Right lobe of liver (tissue), 6 donors: ENCODE measurements around the gene ZNF723. TPM values are rescaled to one million over a fixed set of nuclear protein-coding genes. Genes with fewer than 3 reads are reported as not detected.
"Not testable (repeated sequence)": the region's sequence is repeated elsewhere in the genome, so short reads cannot be mapped to it uniquely, and the experiment has no call there.

Experiments
- ATAC-seq, 4 donors: fragments of 200-7000 bp; cut with Tn5 transposase; one replicate each; pipeline ENCODE4 v1.9.1; 2020; ENCODE audit warnings: mild to moderate bottlenecking in 4 of 4, moderate library complexity in 4 of 4
- DNase-seq, 3 donors: peaks; one replicate each; pipeline ENCODE4 v3.0.0-alpha.2; 2020
- H3K27ac ChIP-seq, 3 donors: fragments of 200-600 bp; one replicate each; pipeline ENCODE4 v1.8.0; 2022
- H3K27me3 ChIP-seq, 2 donors: fragments of 200-600 bp; one replicate each; pipeline ENCODE4 v1.8.0; 2022
- H3K36me3 ChIP-seq, 4 donors: fragments of 200-600 bp; sonication (generic) in 1 of 4; one replicate each; pipeline versions ENCODE4 v1.5.1 to v1.8.0; 2017 to 2022; ENCODE audit warnings: control low read depth in 1 of 4
- H3K4me1 ChIP-seq, 4 donors: fragments of 200-600 bp; sonication (generic) in 1 of 4; one replicate each; pipeline versions ENCODE4 v1.5.1 to v1.8.0; 2017 to 2022; ENCODE audit warnings: control low read depth in 1 of 4
- H3K4me3 ChIP-seq, 3 donors: fragments of 200-600 bp; one replicate each; pipeline ENCODE4 v1.8.0; 2022
- H3K9me3 ChIP-seq, 4 donors: fragments of 200-600 bp; sonication (generic) in 1 of 4; one replicate each; pipeline versions ENCODE4 v1.5.1 to v1.8.0; 2017 to 2022; ENCODE audit warnings: control low read depth in 1 of 4
- POLR2A ChIP-seq: fragments of 450-650 bp; IDR thresholded peaks from one replicate; pipeline ENCODE4 v1.6.1; 2017; ENCODE audit warnings: antibody characterized with exemption, mild to moderate bottlenecking
- WGBS: methylation state at CpG from one replicate; pipeline ENCODE4 v1.1.6; 2018; ENCODE audit warnings: low coverage, low lambda C conversion rate; ENCODE audit not compliant: insufficient coverage; ENCODE audit errors: missing lambda C conversion rate; 5-methylcytosine and 5-hydroxymethylcytosine counted together
- intact Hi-C, 2 donors: fragments of 100-400 bp; cut with DNase I; formaldehyde crosslinking; loops; one replicate each; pipeline versions ENCODE4 v1.11.2 to v1.14.1; 2022
- total RNA-seq, 6 experiments: library from RNA; depleted of rRNA in 2 of 6; stranded (reverse); fragments of >200 nt in 2 of 6; fragmentation: NEBNext Ultra II Directional in 3 of 6; extraction: Animal tissue kit (Norgen Biotek cat#: 25700) in 3 of 6; gene quantifications; one replicate each; pipeline versions ENCODE4 v1.1.0 to v1.2.4, GENCODE V29; 2016 to 2023
- TF ChIP-seq, protein P1 (sequence below), 4 donors: fragments of 200-600 bp in 3 of 4; fragments of 450-650 bp in 1 of 4; IDR thresholded peaks; one replicate each; pipeline versions ENCODE4 v1.5.1 to v1.8.0; 2016 to 2022; ENCODE audit warnings: antibody characterized with exemption in 4 of 4, mild to moderate bottlenecking in 2 of 4
- donor health status: DM: no; HTN: yes; CAD: no.
- donor health status: DM: no; HTN: no; CAD: no.
- donor health status: DM: no; HTN: no; CAD: no.
- donor health status: DM: no; HTN: yes; CAD: no.
- donor health status: DM: no; HTN: yes; CAD: no.

The ZNF723 gene
- total RNA-seq, 6 experiments from 2014 or later = not detected

DNA sequence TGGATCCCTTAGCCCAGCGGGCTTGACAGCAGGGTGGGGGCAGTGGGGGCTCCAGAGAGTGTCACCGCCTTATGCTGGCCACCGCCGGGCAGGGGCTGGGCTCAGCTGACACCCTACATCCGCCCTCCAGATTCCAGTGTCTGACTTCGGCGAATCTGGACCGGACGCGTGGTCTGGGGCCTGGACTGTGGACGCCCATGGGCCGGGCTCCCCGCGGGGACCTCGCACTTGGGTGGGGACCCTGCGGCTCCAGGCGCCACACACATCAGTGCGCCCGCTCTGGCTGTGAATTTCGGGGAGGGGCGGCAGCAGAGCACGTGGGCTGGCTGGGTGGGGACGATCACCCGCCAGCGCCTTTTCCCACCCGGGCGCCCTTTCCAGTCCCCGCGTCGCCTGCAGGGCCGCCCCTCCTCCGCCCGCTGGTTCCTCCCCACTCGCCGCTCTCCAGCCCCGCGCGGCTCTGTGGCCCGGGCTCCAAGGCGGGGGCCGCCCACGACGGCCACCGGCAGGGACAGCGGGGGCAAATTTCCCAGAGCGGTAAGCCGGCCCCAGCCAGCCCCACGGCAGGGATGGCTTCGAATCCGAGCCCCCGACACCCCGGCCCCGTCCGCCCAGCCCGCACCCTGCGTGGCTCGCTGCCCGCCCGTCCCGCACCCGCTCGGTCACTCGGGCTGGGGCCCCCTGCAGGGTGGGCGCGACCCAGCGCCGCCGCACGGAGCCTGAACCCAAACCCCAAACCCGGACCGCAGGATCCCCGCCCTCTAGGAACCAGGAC, 24.8 kb upstream of the ZNF723 start:
- intact Hi-C loops = no loop called here
- ATAC-seq (peak in 3 of 4 donors; percentile 25 to 62 (median 46)), DNase-seq (peak in 1 of 3 donors; percentile 19)
- TF ChIP-seq, protein P1, sequence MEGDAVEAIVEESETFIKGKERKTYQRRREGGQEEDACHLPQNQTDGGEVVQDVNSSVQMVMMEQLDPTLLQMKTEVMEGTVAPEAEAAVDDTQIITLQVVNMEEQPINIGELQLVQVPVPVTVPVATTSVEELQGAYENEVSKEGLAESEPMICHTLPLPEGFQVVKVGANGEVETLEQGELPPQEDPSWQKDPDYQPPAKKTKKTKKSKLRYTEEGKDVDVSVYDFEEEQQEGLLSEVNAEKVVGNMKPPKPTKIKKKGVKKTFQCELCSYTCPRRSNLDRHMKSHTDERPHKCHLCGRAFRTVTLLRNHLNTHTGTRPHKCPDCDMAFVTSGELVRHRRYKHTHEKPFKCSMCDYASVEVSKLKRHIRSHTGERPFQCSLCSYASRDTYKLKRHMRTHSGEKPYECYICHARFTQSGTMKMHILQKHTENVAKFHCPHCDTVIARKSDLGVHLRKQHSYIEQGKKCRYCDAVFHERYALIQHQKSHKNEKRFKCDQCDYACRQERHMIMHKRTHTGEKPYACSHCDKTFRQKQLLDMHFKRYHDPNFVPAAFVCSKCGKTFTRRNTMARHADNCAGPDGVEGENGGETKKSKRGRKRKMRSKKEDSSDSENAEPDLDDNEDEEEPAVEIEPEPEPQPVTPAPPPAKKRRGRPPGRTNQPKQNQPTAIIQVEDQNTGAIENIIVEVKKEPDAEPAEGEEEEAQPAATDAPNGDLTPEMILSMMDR (IDR thresholded peaks at IDR 0.05) = no peak
- TF ChIP-seq POLR2A = no peak
- WGBS = 4% methylated on average over 8 of the region's 72 CpGs
- H3K27me3 ChIP-seq = no peaks in the 10 kb centered on the region
- H3K4me1 ChIP-seq = no peaks in the 10 kb centered on the region
- H3K36me3 ChIP-seq = no peaks in the 10 kb centered on the region
- no peak overlapping the region for H3K27ac ChIP-seq
- H3K9me3 ChIP-seq = no peaks in the 10 kb centered on the region
- no peak overlapping the region for H3K4me3 ChIP-seq

GRCh38 chr19:22814124-22814523, 18.0 kb upstream of the ZNF723 start:
- no peaks in the 10 kb centered on the region for H3K9me3 ChIP-seq
- 40% methylated on average over 2 of the region's 2 CpGs for WGBS

DNA sequence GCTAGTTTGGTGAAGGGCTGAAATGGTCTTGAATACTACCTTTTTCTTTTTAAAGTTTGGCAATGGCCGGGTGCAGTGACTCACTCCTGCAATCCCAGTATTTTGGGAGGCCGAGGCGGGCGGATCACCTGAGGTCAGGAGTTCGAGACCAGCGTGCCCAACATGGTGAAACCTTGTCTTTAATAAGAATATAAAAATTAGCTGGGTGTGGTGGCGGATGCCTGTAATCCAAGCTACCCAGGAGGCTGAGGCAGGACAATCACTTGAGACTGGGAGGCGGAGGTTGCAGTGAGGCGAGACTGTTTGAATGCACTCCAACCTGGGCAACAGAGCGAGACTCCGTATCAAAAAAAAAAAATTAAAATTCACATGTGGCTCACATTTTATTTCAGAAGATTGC, 880 bp upstream of the ZNF723 start:
- H3K9me3 ChIP-seq = peaks cover 0 to 2% (median 0%) of the 10 kb centered on the region in 4 donors
- intact Hi-C loops = no loop called here
- H3K4me3 ChIP-seq = no peak overlapping the region
- no peaks in the 10 kb centered on the region for H3K4me1 ChIP-seq
- DNase-seq (no peak), ATAC-seq (no peak)
- 77% methylated on average over 11 of the region's 11 CpGs for WGBS
- TF ChIP-seq, protein P1 (IDR thresholded peaks at IDR 0.05) = no peak
- no peak for TF ChIP-seq POLR2A
- H3K27me3 ChIP-seq = no peaks in the 10 kb centered on the region
- no peaks in the 10 kb centered on the region for H3K36me3 ChIP-seq
- H3K27ac ChIP-seq = no peak overlapping the region

More at GRCh38 chr19:22814124-22814523, 18.0 kb upstream of the ZNF723 start:
- ATAC-seq = no peak
- DNase-seq = no peak
- H3K4me1 ChIP-seq = no peaks in the 10 kb centered on the region
- no peak overlapping the region for H3K4me3 ChIP-seq
- H3K36me3 ChIP-seq = no peaks in the 10 kb centered on the region
- intact Hi-C loops = no loop called here
- no peaks in the 10 kb centered on the region for H3K27me3 ChIP-seq
- H3K27ac ChIP-seq = no peak overlapping the region
- no peak for TF ChIP-seq POLR2A
- TF ChIP-seq, protein P1 (IDR thresholded peaks at IDR 0.05) = no peak

- H3K27me3 ChIP-seq, H3K4me3 ChIP-seq, H3K27ac ChIP-seq, ATAC-seq, H3K36me3 ChIP-seq, DNase-seq, H3K4me1 ChIP-seq, intact Hi-C loops: not testable (repeated sequence)
- H3K9me3 ChIP-seq = peaks cover 0 to 48% (median 21%) of the 10 kb centered on the region in 4 donors
Measured at GRCh38 chr19:22857713-22858320, 25.7 kb downstream of the ZNF723 start.

DNA sequence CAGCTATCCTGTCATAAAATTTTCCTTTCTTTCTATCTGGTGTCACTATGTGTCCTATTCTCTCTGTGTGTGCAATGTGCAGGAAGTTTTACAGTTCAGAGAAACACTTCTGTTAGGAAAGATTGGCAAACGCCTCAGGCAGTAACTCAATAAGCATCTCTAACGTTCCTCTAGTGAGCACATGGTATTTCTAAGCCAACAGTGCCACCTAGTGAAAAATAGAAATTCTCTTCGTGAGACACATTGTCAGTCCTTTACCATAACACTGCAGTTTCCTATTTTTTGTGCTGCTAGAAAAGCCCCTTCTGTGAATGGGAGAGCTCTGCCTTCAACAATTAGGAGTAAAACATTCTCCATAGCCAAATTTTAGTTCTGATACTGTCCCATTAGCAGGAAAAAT, 50.7 kb downstream of the ZNF723 start:
- Histone ChIP-seq H3K4me1 (no peaks in the 10 kb centered on the region), H3K36me3 (no peaks in the 10 kb centered on the region), H3K27ac (no peak overlapping the region), H3K9me3 (no peaks in the 10 kb centered on the region), H3K27me3 (no peaks in the 10 kb centered on the region), H3K4me3 (no peak overlapping the region)
- TF ChIP-seq, protein P1 (IDR thresholded peaks at IDR 0.05) = peak; percentile 42 to 54 (median 48)
- TF ChIP-seq POLR2A = no peak
- WGBS = 2% methylated on average over 3 of the region's 3 CpGs
- ATAC-seq (peak; percentile 49 to 67 (median 60)), DNase-seq (no peak)
- intact Hi-C loops = no loop called here
